AG04449 (cell line): ENCODE results near the gene TMEM242.

Experiments
- CTCF ChIA-PET: fragments of 350-600 bp; formaldehyde crosslinking; extraction: SDS; loops from one replicate; lab custom pipeline; 2021; ENCODE audit warnings: antibody characterized with exemption; lab: Yijun Ruan, JAX
- POLR2A ChIA-PET: fragments of 400-600, 350-600 bp; formaldehyde crosslinking; extraction: SDS; loops from one replicate; lab custom pipeline; 2020; ENCODE audit warnings: antibody characterized with exemption, inconsistent platforms; lab: Yijun Ruan, JAX
- DNase-seq: peaks from one replicate; pipeline ENCODE4 v3.0.0-alpha.2; 2010; ENCODE audit warnings: low read depth, low spot score
- H3K4me3 ChIP-seq: 2 replicates; pipeline ENCODE4 v1.5.1; 2011; ENCODE audit warnings: low read depth, mild to moderate bottlenecking, control low read depth, low read length
- CTCF ChIP-seq: IDR thresholded peaks from one replicate; pipeline ENCODE4 v1.5.1; 2011; ENCODE audit warnings: mild to moderate bottlenecking, moderate library complexity, low read length, control low read depth, inconsistent platforms; ENCODE audit not compliant: insufficient read depth; ENCODE audit errors: missing control alignments

Gene TMEM242

GRCh38 chr6:157364705-157365104 lies 41.4 kb upstream of the TMEM242 start:
- DNase-seq = no peak
- H3K4me3 ChIP-seq = no peak overlapping the region
- POLR2A ChIA-PET = no interaction called here
- CTCF ChIA-PET = no interaction called here
- no peak for TF ChIP-seq CTCF

GRCh38 chr6:157361886-157362285 lies 38.6 kb upstream of the TMEM242 start:
- no peak for TF ChIP-seq CTCF
- CTCF ChIA-PET = no interaction called here
- no peak for DNase-seq
- H3K4me3 ChIP-seq = no peak overlapping the region
- POLR2A ChIA-PET = no interaction called here

GRCh38 chr6:157358287-157358686 lies 35.0 kb upstream of the TMEM242 start:
- ChIA-PET POLR2A (no interaction called here), CTCF (no interaction called here)
- no peak overlapping the region for H3K4me3 ChIP-seq
- no peak for TF ChIP-seq CTCF
- DNase-seq = no peak

GRCh38 chr6:157346373-157346772 lies 23.1 kb upstream of the TMEM242 start:
- ChIA-PET CTCF (no interaction called here), POLR2A (no interaction called here)
- no peak overlapping the region for H3K4me3 ChIP-seq
- DNase-seq = no peak
- no peak for TF ChIP-seq CTCF

- TF ChIP-seq CTCF = no peak
- ChIA-PET POLR2A (no interaction called here), CTCF (interaction anchor here (0.6 to 1.1 kb wide), 2 partner anchors 9 to 324 kb away, joined by 3 to 4 read pairs; no protein-coding TSS in a partner anchor)
- H3K4me3 ChIP-seq = no peak overlapping the region
- no peak for DNase-seq
These were observed 20.4 kb upstream of the TMEM242 start for GRCh38 chr6:157343732-157344131.

- POLR2A ChIA-PET = interaction anchor here (1.5 kb wide), 1 partner anchor 16 kb away, joined by 4 read pairs; the partner anchor contains the start of gene TMEM242
- CTCF ChIA-PET = interaction anchor here (1.7 kb wide), 1 partner anchor 15 kb away, joined by 6 read pairs; the partner anchor contains the start of gene TMEM242
These were observed 16.1 kb upstream of the TMEM242 start for GRCh38 chr6:157339432-157339831.

More at GRCh38 chr6:157339432-157339831, 16.1 kb upstream of the TMEM242 start:
- TF ChIP-seq CTCF = no peak
- no peak overlapping the region for H3K4me3 ChIP-seq
- no peak for DNase-seq
